ENCODE results near the gene CTXN1.

CTXN1 gene

GRCh38 chr19:7968796-7969554 lies 43.0 kb upstream of the CTXN1 start:
- H3K4me3 ChIP-seq (ENCODE audit: low read depth, low read length), result no peak overlapping the region
- no peak for TF ChIP-seq CTCF (IDR thresholded peaks at IDR 0.05; ENCODE audit: low read depth, low read length)

GRCh38 chr19:7968008-7968795 lies 42.3 kb upstream of the CTXN1 start:
- H3K4me3 ChIP-seq (ENCODE audit: low read depth, low read length), result no peak overlapping the region
- TF ChIP-seq CTCF (IDR thresholded peaks at IDR 0.05; ENCODE audit: low read depth, low read length), result no peak

- no peak overlapping the region for H3K4me3 ChIP-seq (ENCODE audit: low read depth, low read length)
- no peak for TF ChIP-seq CTCF (IDR thresholded peaks at IDR 0.05; ENCODE audit: low read depth, low read length)
Measured at GRCh38 chr19:7965921-7966665, 40.2 kb upstream of the CTXN1 start.

GRCh38 chr19:7965259-7965841 lies 39.4 kb upstream of the CTXN1 start:
- H3K4me3 ChIP-seq (ENCODE audit: low read depth, low read length), result no peak overlapping the region
- TF ChIP-seq CTCF (IDR thresholded peaks at IDR 0.05; ENCODE audit: low read depth, low read length), result no peak

- no peak for TF ChIP-seq CTCF (IDR thresholded peaks at IDR 0.05; ENCODE audit: low read depth, low read length)
- no peak overlapping the region for H3K4me3 ChIP-seq (ENCODE audit: low read depth, low read length)
Measured at GRCh38 chr19:7963566-7963965, 37.6 kb upstream of the CTXN1 start.

- no peak for TF ChIP-seq CTCF (IDR thresholded peaks at IDR 0.05; ENCODE audit: low read depth, low read length)
- H3K4me3 ChIP-seq (ENCODE audit: low read depth, low read length), result no peak overlapping the region
Measured at GRCh38 chr19:7962644-7963268, 36.8 kb upstream of the CTXN1 start.

Measured in WI38 (cell line).